H9 (cell line): Measurements from ENCODE around the gene ZNF480. TPM values are rescaled to one million over a fixed set of nuclear protein-coding genes. Genes with fewer than 3 reads are reported as not detected.

ENCODE experiments used
- DNase-seq: peaks from one replicate; pipeline ENCODE4 v3.0.0-alpha.2; 2017
- H2AFZ ChIP-seq: one replicate; pipeline ENCODE4 v1.6.1; 2013; ENCODE audit warnings: mild to moderate bottlenecking, low read length, control low read depth, moderate library complexity
- H2AK5ac ChIP-seq: 2 replicates; pipeline ENCODE4 v1.6.1; 2013; ENCODE audit warnings: low read length, control low read depth, mixed read lengths; ENCODE audit not compliant: insufficient read length
- H2BK120ac ChIP-seq: one replicate; pipeline ENCODE4 v1.6.1; 2013; ENCODE audit warnings: low read depth, mild to moderate bottlenecking, low read length, control low read depth, inconsistent platforms; ENCODE audit not compliant: poor library complexity, severe bottlenecking
- H2BK12ac ChIP-seq: 2 replicates; pipeline ENCODE4 v1.6.1; 2013; ENCODE audit warnings: low read length, control low read depth, mixed read lengths, low read depth; ENCODE audit not compliant: insufficient read length
- H2BK15ac ChIP-seq: 2 replicates; pipeline ENCODE4 v1.6.1; 2013; ENCODE audit warnings: low read depth, low read length, control low read depth
- H2BK20ac ChIP-seq: one replicate; pipeline ENCODE4 v1.6.1; 2013; ENCODE audit warnings: low read depth, mild to moderate bottlenecking, low read length, control low read depth, inconsistent platforms; ENCODE audit not compliant: poor library complexity, severe bottlenecking
- H2BK5ac ChIP-seq: 2 replicates; pipeline ENCODE4 v1.6.1; 2013; ENCODE audit warnings: low read length, control low read depth, mixed read lengths; ENCODE audit not compliant: insufficient read length
- H3K14ac ChIP-seq: 2 replicates; pipeline ENCODE4 v1.6.1; 2013; ENCODE audit warnings: low read length, control low read depth; ENCODE audit not compliant: insufficient read depth
- H3K18ac ChIP-seq: 2 replicates; pipeline ENCODE4 v1.6.1; 2013; ENCODE audit warnings: low read depth, mild to moderate bottlenecking, mixed read lengths, low read length, control low read depth; ENCODE audit not compliant: insufficient read length
- H3K23ac ChIP-seq: 2 replicates; pipeline ENCODE4 v1.6.1; 2013; ENCODE audit warnings: low read length, control low read depth, mixed read lengths, low read depth; ENCODE audit not compliant: insufficient read length
- H3K23me2 ChIP-seq: 2 replicates; pipeline ENCODE4 v1.6.1; 2013; ENCODE audit warnings: low read depth, mild to moderate bottlenecking, mixed read lengths, low read length, control low read depth; ENCODE audit not compliant: insufficient read length, poor library complexity, severe bottlenecking
- H3K27ac ChIP-seq: 2 replicates; pipeline ENCODE4 v1.5.1; 2013; ENCODE audit warnings: low read length, control low read depth, mixed read lengths, low read depth; ENCODE audit not compliant: insufficient read length
- H3K27me3 ChIP-seq: 2 replicates; pipeline ENCODE4 v1.6.1; 2013; ENCODE audit warnings: low read length, control low read depth, inconsistent platforms; ENCODE audit not compliant: insufficient read depth
- H3K4ac ChIP-seq: 2 replicates; pipeline ENCODE4 v1.6.1; 2013; ENCODE audit warnings: low read depth, mild to moderate bottlenecking, control low read depth, inconsistent platforms, low read length, moderate library complexity
- H3K4me1 ChIP-seq: 2 replicates; pipeline ENCODE4 v1.6.1; 2013; ENCODE audit warnings: low read length, control low read depth, inconsistent platforms; ENCODE audit not compliant: insufficient read depth
- H3K4me2 ChIP-seq: 2 replicates; pipeline ENCODE4 v1.6.1; 2013; ENCODE audit warnings: low read length, control low read depth, mixed read lengths; ENCODE audit not compliant: insufficient read length, insufficient read depth
- H3K56ac ChIP-seq: 2 replicates; pipeline ENCODE4 v1.6.1; 2013; ENCODE audit warnings: low read depth, mild to moderate bottlenecking, mixed read lengths, low read length, control low read depth; ENCODE audit not compliant: insufficient read length
- H3K79me1 ChIP-seq: 2 replicates; pipeline ENCODE4 v1.6.1; 2013; ENCODE audit warnings: low read depth, mild to moderate bottlenecking, moderate library complexity, low read length, control low read depth, inconsistent platforms; ENCODE audit not compliant: insufficient read depth, poor library complexity, severe bottlenecking
- H3K79me2 ChIP-seq: 2 replicates; pipeline ENCODE4 v1.6.1; 2013; ENCODE audit warnings: low read length, control low read depth, inconsistent platforms; ENCODE audit not compliant: insufficient read depth
- H3K9ac ChIP-seq: 2 replicates; pipeline ENCODE4 v1.6.1; 2013; ENCODE audit warnings: low read length, control low read depth, mixed read lengths; ENCODE audit not compliant: insufficient read length; ENCODE audit errors: extremely low read depth
- H3K9me3 ChIP-seq: one replicate; pipeline ENCODE4 v1.6.1; 2013; ENCODE audit warnings: low read depth, low read length, inconsistent platforms; ENCODE audit not compliant: control insufficient read depth
- H3T11ph ChIP-seq: one replicate; pipeline ENCODE4 v1.6.1; 2013; ENCODE audit warnings: mild to moderate bottlenecking, low read length, control low read depth, inconsistent platforms
- H4K20me1 ChIP-seq: one replicate; pipeline ENCODE4 v1.6.1; 2013; ENCODE audit not compliant: control insufficient read depth, insufficient read length, insufficient read depth
- H4K5ac ChIP-seq: 2 replicates; pipeline ENCODE4 v1.6.1; 2013; ENCODE audit warnings: low read depth, mild to moderate bottlenecking, mixed read lengths, low read length, control low read depth; ENCODE audit not compliant: insufficient read length
- H4K8ac ChIP-seq: replicated peaks from 2 replicates; pipeline ENCODE4 v1.6.1; 2013; ENCODE audit warnings: low read length, control low read depth, mixed read lengths, low read depth; ENCODE audit not compliant: insufficient read length
- H4K91ac ChIP-seq: 2 replicates; pipeline ENCODE4 v1.6.1; 2013; ENCODE audit warnings: low read depth, mild to moderate bottlenecking, moderate library complexity, mixed read lengths, low read length, control low read depth; ENCODE audit not compliant: insufficient read length
- H3K27ac Mint-ChIP-seq, 3 experiments: 2 replicates in 2 of 3; 3 replicates in 1 of 3; pipeline ENCODE4 v1.8.0; 2020 to 2021; ENCODE audit warnings: mixed read lengths in 3 of 3, mild to moderate bottlenecking in 1 of 3, moderate library complexity in 1 of 3
- H3K27me3 Mint-ChIP-seq: 2 replicates; pipeline ENCODE4 v1.8.0; 2021; ENCODE audit warnings: low read depth, mild to moderate bottlenecking, moderate library complexity, mixed read lengths
- H3K36me3 Mint-ChIP-seq, 3 experiments: 2 replicates in 2 of 3; 3 replicates in 1 of 3; pipeline ENCODE4 v1.8.0; 2020 to 2021; ENCODE audit warnings: low read depth in 3 of 3, mixed read lengths in 3 of 3; ENCODE audit not compliant: insufficient read depth in 1 of 3
- H3K4me1 Mint-ChIP-seq, 2 experiments: 2 replicates each; pipeline ENCODE4 v1.8.0; 2020; ENCODE audit warnings: mixed read lengths in 2 of 2
- H3K4me3 Mint-ChIP-seq, 2 experiments: 2 replicates in 1 of 2; 3 replicates in 1 of 2; pipeline ENCODE4 v1.8.0; 2020 to 2021; ENCODE audit warnings: mild to moderate bottlenecking in 2 of 2, mixed read lengths in 2 of 2, moderate library complexity in 1 of 2
- H3K9me3 Mint-ChIP-seq, 2 experiments: 2 replicates in 1 of 2; 3 replicates in 1 of 2; pipeline ENCODE4 v1.8.0; 2020; ENCODE audit warnings: mild to moderate bottlenecking in 2 of 2, mixed read lengths in 2 of 2, moderate library complexity in 1 of 2
- WGBS: extraction: QIAGEN DNeasy Blood & Tissue Kit; methylation state at CpG from one replicate; pipeline ENCODE4 v1.1.7; 2013; ENCODE audit warnings: missing lambda C conversion rate, low lambda C conversion rate, mixed read lengths; ENCODE audit not compliant: insufficient read length; ENCODE audit errors: extremely low coverage; 5-methylcytosine and 5-hydroxymethylcytosine counted together
- total RNA-seq: library from RNA; stranded (reverse); gene quantifications from 2 replicates; pipeline ENCODE4 v1.2.1, GENCODE V29; 2021
- TF ChIP-seq, protein P1 (sequence below): fragments of 200-600 bp; sonication (generic); conservative IDR thresholded peaks from 3 replicates; pipeline ENCODE4 v1.8.0; 2021; ENCODE audit warnings: antibody characterized with exemption, mild to moderate bottlenecking

ZNF480 gene
- total RNA-seq, 1 experiment from 2014 or later, result 42.5 TPM

DNA sequence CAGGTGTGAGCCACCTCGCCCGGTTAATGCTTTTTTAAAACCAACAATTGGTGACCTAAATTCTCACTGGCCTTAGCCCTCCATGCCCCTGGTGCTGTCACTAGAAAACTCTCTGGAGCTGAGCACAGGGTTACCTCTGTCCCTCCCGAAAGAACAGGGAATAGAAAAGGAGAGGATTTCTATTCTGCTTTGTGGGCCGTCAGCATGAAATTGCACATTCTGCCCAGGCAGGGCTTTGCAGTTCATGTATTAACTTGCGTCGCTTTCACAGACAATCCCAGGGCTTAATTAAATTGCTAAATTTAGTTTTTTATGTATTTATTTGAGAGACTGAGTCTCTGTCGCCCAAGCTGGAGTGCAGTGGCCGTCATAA, 583 bp upstream of the ZNF480 start:
- Histone ChIP-seq H4K5ac (no peak overlapping the region), H3K4me1 (no peaks in the 10 kb centered on the region; the same call in 1 of the 2 replicates), H4K8ac (no peak overlapping the region), H2AK5ac (no peak overlapping the region), H4K20me1 (no peaks in the 10 kb centered on the region), H3K23ac (no peak overlapping the region), H3K9me3 (peaks cover 15% of the 10 kb centered on the region), H2AFZ (no peak overlapping the region), H3K27ac (no peak overlapping the region), H3T11ph (no peak overlapping the region), H3K79me1 (peaks cover 3% of the 10 kb centered on the region), H3K79me2 (no peaks in the 10 kb centered on the region), H2BK5ac (no peak overlapping the region), H3K4ac (no peak overlapping the region), H3K14ac (no peak overlapping the region), H3K27me3 (no peaks in the 10 kb centered on the region), H2BK12ac (no peak overlapping the region), H3K9ac (no peak overlapping the region), H2BK15ac (no peak overlapping the region), H3K4me2 (peak overlapping the region; percentile 80), H4K91ac (no peak overlapping the region), H2BK20ac (no peak overlapping the region), H3K18ac (no peak overlapping the region), H3K23me2 (peaks cover 11% of the 10 kb centered on the region), H2BK120ac (no peak overlapping the region), H3K56ac (no peak overlapping the region)
- H3K4me1 Mint-ChIP-seq, result peaks cover 9 to 13% of the 10 kb centered on the region in 2 experiments
- no peaks in the 10 kb centered on the region; the same call in 1 of the 2 replicates for H3K27me3 Mint-ChIP-seq
- peak overlapping the region; percentile 71 to 81 for H3K4me3 Mint-ChIP-seq
- TF ChIP-seq, protein P1, sequence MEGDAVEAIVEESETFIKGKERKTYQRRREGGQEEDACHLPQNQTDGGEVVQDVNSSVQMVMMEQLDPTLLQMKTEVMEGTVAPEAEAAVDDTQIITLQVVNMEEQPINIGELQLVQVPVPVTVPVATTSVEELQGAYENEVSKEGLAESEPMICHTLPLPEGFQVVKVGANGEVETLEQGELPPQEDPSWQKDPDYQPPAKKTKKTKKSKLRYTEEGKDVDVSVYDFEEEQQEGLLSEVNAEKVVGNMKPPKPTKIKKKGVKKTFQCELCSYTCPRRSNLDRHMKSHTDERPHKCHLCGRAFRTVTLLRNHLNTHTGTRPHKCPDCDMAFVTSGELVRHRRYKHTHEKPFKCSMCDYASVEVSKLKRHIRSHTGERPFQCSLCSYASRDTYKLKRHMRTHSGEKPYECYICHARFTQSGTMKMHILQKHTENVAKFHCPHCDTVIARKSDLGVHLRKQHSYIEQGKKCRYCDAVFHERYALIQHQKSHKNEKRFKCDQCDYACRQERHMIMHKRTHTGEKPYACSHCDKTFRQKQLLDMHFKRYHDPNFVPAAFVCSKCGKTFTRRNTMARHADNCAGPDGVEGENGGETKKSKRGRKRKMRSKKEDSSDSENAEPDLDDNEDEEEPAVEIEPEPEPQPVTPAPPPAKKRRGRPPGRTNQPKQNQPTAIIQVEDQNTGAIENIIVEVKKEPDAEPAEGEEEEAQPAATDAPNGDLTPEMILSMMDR, result no peak
- WGBS, result no CpG with 5 or more reads among the region's 8 CpGs
- no peak overlapping the region for H3K27ac Mint-ChIP-seq
- H3K36me3 Mint-ChIP-seq, result peaks cover 45 to 54% (median 53%) of the 10 kb centered on the region in 3 experiments
- peaks cover 0 to 29% of the 10 kb centered on the region in 2 experiments; a peak in 4 of 5 replicates for H3K9me3 Mint-ChIP-seq
- DNase-seq, result no peak
